ENCODE data around the gene ANXA8L1. TPM values are rescaled to one million over a fixed set of nuclear protein-coding genes. Genes with fewer than 3 reads are reported as not detected.
"Not testable (repeated sequence)": the region's sequence is repeated elsewhere in the genome, so short reads cannot be mapped to it uniquely, and the experiment has no call there.

Gene ANXA8L1
- not detected for total RNA-seq

- DNase-seq; H3K36me3 Mint-ChIP-seq (ENCODE audit: low read depth); H3K27ac Mint-ChIP-seq; CTCF ChIA-PET; H3K27me3 Mint-ChIP-seq (ENCODE audit: low read depth); H3K4me1 Mint-ChIP-seq (ENCODE audit: low read depth); intact Hi-C loops (cut with micrococcal nuclease); H3K9me3 Mint-ChIP-seq; H3K4me3 Mint-ChIP-seq: not testable (repeated sequence)
Observed at GRCh38 chr10:46375406-46375805, at the start of gene ANXA8L1. Gene ANXA8L1, plus strand, starts transcription at chr10:46375776. Its CDS starts 76 bp downstream, at chr10:46375852.

- H3K27ac Mint-ChIP-seq: no peak overlapping the region
- CTCF ChIA-PET: interaction anchor here (1.2 kb wide), 1 partner anchor 97 kb away, joined by 8 read pairs; no protein-coding TSS in a partner anchor
- no peaks in the 10 kb centered on the region for H3K9me3 Mint-ChIP-seq
- H3K4me3 Mint-ChIP-seq: no peak overlapping the region
- intact Hi-C loops (cut with micrococcal nuclease): loop anchor here (5.0 kb wide), 1 partner anchor 99 kb away; no protein-coding TSS in a partner anchor
- H3K27me3 Mint-ChIP-seq (ENCODE audit: low read depth): no peaks in the 10 kb centered on the region
- no peaks in the 10 kb centered on the region for H3K36me3 Mint-ChIP-seq (ENCODE audit: low read depth)
- H3K4me1 Mint-ChIP-seq (ENCODE audit: low read depth): no peaks in the 10 kb centered on the region
- DNase-seq: no peak
Observed at GRCh38 chr10:46326066-46326465, 49.5 kb upstream of the ANXA8L1 start.

- H3K36me3 Mint-ChIP-seq (ENCODE audit: low read depth): no peaks in the 10 kb centered on the region
- H3K4me3 Mint-ChIP-seq: no peak overlapping the region
- no peaks in the 10 kb centered on the region for H3K27me3 Mint-ChIP-seq (ENCODE audit: low read depth)
- H3K4me1 Mint-ChIP-seq (ENCODE audit: low read depth): no peaks in the 10 kb centered on the region
- no peaks in the 10 kb centered on the region for H3K9me3 Mint-ChIP-seq
- DNase-seq: no peak
- intact Hi-C loops (cut with micrococcal nuclease): loop anchor here (5.0 kb wide), 1 partner anchor 100 kb away; no protein-coding TSS in a partner anchor
- no peak overlapping the region for H3K27ac Mint-ChIP-seq
- CTCF ChIA-PET: no interaction called here
Observed at GRCh38 chr10:46326971-46327370, 48.6 kb upstream of the ANXA8L1 start.

- Mint-ChIP-seq H3K9me3 (no peaks in the 10 kb centered on the region), H3K4me1 (ENCODE audit: low read depth) (no peaks in the 10 kb centered on the region), H3K36me3 (ENCODE audit: low read depth) (no peaks in the 10 kb centered on the region), H3K4me3 (no peak overlapping the region), H3K27ac (no peak overlapping the region), H3K27me3 (ENCODE audit: low read depth) (no peaks in the 10 kb centered on the region)
- CTCF ChIA-PET: no interaction called here
- intact Hi-C loops (cut with micrococcal nuclease): loop anchor here (5.0 kb wide), 1 partner anchor 100 kb away; no protein-coding TSS in a partner anchor
- no peak for DNase-seq
Observed at GRCh38 chr10:46327685-46328084, 47.9 kb upstream of the ANXA8L1 start.

- no peaks in the 10 kb centered on the region for H3K36me3 Mint-ChIP-seq (ENCODE audit: low read depth)
- H3K27me3 Mint-ChIP-seq (ENCODE audit: low read depth): no peaks in the 10 kb centered on the region
- H3K9me3 Mint-ChIP-seq: no peaks in the 10 kb centered on the region
- CTCF ChIA-PET: no interaction called here
- H3K4me1 Mint-ChIP-seq (ENCODE audit: low read depth): no peaks in the 10 kb centered on the region
- no peak overlapping the region for H3K4me3 Mint-ChIP-seq
- intact Hi-C loops (cut with micrococcal nuclease): loop anchor here (5.0 kb wide), 1 partner anchor 102 kb away; no protein-coding TSS in a partner anchor
- H3K27ac Mint-ChIP-seq: no peak overlapping the region
- DNase-seq: no peak
Observed at GRCh38 chr10:46328853-46329689, 46.5 kb upstream of the ANXA8L1 start.

GRCh38 chr10:46329690-46330016 is 45.9 kb upstream of the ANXA8L1 start:
- H3K4me3 Mint-ChIP-seq: no peak overlapping the region
- H3K9me3 Mint-ChIP-seq: no peaks in the 10 kb centered on the region
- no peaks in the 10 kb centered on the region for H3K4me1 Mint-ChIP-seq (ENCODE audit: low read depth)
- CTCF ChIA-PET: no interaction called here
- no peak overlapping the region for H3K27ac Mint-ChIP-seq
- H3K36me3 Mint-ChIP-seq (ENCODE audit: low read depth): no peaks in the 10 kb centered on the region
- intact Hi-C loops (cut with micrococcal nuclease): loop anchor here (5.0 kb wide), 1 partner anchor 102 kb away; no protein-coding TSS in a partner anchor
- H3K27me3 Mint-ChIP-seq (ENCODE audit: low read depth): no peaks in the 10 kb centered on the region
- DNase-seq: no peak

- H3K4me3 Mint-ChIP-seq: no peak overlapping the region
- intact Hi-C loops (cut with micrococcal nuclease): no loop called here
- no peak for DNase-seq
- no peaks in the 10 kb centered on the region for H3K36me3 Mint-ChIP-seq (ENCODE audit: low read depth)
- no peaks in the 10 kb centered on the region for H3K9me3 Mint-ChIP-seq
- H3K27ac Mint-ChIP-seq: no peak overlapping the region
- CTCF ChIA-PET: no interaction called here
- no peaks in the 10 kb centered on the region for H3K4me1 Mint-ChIP-seq (ENCODE audit: low read depth)
- no peaks in the 10 kb centered on the region for H3K27me3 Mint-ChIP-seq (ENCODE audit: low read depth)
Observed at GRCh38 chr10:46330894-46331293, 44.7 kb upstream of the ANXA8L1 start.

- H3K27me3 Mint-ChIP-seq (ENCODE audit: low read depth); CTCF ChIA-PET; H3K9me3 Mint-ChIP-seq; intact Hi-C loops (cut with micrococcal nuclease); H3K27ac Mint-ChIP-seq; DNase-seq; H3K4me1 Mint-ChIP-seq (ENCODE audit: low read depth); H3K36me3 Mint-ChIP-seq (ENCODE audit: low read depth); H3K4me3 Mint-ChIP-seq: not testable (repeated sequence)
Observed at GRCh38 chr10:46365484-46365883, 10.1 kb upstream of the ANXA8L1 start.

- H3K36me3 Mint-ChIP-seq (ENCODE audit: low read depth); H3K4me3 Mint-ChIP-seq; H3K9me3 Mint-ChIP-seq; intact Hi-C loops (cut with micrococcal nuclease); H3K27me3 Mint-ChIP-seq (ENCODE audit: low read depth); H3K4me1 Mint-ChIP-seq (ENCODE audit: low read depth); H3K27ac Mint-ChIP-seq; CTCF ChIA-PET; DNase-seq: not testable (repeated sequence)
Observed at GRCh38 chr10:46367209-46367608, 8.4 kb upstream of the ANXA8L1 start.

GRCh38 chr10:46367666-46368240 is 7.8 kb upstream of the ANXA8L1 start:
- H3K9me3 Mint-ChIP-seq; H3K27me3 Mint-ChIP-seq (ENCODE audit: low read depth); H3K27ac Mint-ChIP-seq; CTCF ChIA-PET; H3K4me1 Mint-ChIP-seq (ENCODE audit: low read depth); H3K4me3 Mint-ChIP-seq; intact Hi-C loops (cut with micrococcal nuclease); H3K36me3 Mint-ChIP-seq (ENCODE audit: low read depth); DNase-seq: not testable (repeated sequence)

- intact Hi-C loops (cut with micrococcal nuclease); CTCF ChIA-PET; H3K9me3 Mint-ChIP-seq; H3K4me3 Mint-ChIP-seq; H3K27me3 Mint-ChIP-seq (ENCODE audit: low read depth); H3K36me3 Mint-ChIP-seq (ENCODE audit: low read depth); DNase-seq; H3K4me1 Mint-ChIP-seq (ENCODE audit: low read depth); H3K27ac Mint-ChIP-seq: not testable (repeated sequence)
Observed at GRCh38 chr10:46368956-46369355, 6.6 kb upstream of the ANXA8L1 start.

- H3K9me3 Mint-ChIP-seq: not testable (repeated sequence)
Observed at GRCh38 chr10:46374410-46374809, 1.2 kb upstream of the ANXA8L1 start.

GRCh38 chr10:46377022-46377421 is 1.4 kb downstream of the ANXA8L1 start:
- H3K4me1 Mint-ChIP-seq (ENCODE audit: low read depth); intact Hi-C loops (cut with micrococcal nuclease); H3K27me3 Mint-ChIP-seq (ENCODE audit: low read depth); H3K27ac Mint-ChIP-seq; H3K4me3 Mint-ChIP-seq; CTCF ChIA-PET; H3K36me3 Mint-ChIP-seq (ENCODE audit: low read depth); H3K9me3 Mint-ChIP-seq; DNase-seq: not testable (repeated sequence)

More at GRCh38 chr10:46374410-46374809, 1.2 kb upstream of the ANXA8L1 start:
- CTCF ChIA-PET; H3K4me1 Mint-ChIP-seq (ENCODE audit: low read depth); H3K27me3 Mint-ChIP-seq (ENCODE audit: low read depth); H3K4me3 Mint-ChIP-seq; DNase-seq; intact Hi-C loops (cut with micrococcal nuclease); H3K36me3 Mint-ChIP-seq (ENCODE audit: low read depth); H3K27ac Mint-ChIP-seq: not testable (repeated sequence)
